ENCODE measurements around the gene PDZD2.

DNA sequence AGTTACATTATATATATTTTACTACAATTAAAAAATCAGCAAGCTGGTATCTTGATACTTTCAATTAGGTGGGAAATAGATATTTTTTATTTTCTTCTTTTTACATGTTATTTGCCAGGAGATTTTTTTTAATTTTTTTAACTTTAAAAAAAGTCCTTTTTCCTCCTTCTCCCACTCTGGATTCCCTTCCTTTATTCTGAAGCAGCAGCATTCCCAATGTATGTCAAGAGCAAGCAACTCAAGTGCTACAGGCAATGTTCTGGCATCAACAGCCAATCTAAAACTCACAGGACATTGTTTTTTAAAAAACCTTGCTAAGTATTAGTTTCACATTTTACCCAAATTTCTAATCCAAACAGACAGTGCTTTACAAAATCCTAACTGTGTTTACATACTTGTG is 493.8 kb downstream of the PDZD2 start:
- TF ChIP-seq, protein P1, sequence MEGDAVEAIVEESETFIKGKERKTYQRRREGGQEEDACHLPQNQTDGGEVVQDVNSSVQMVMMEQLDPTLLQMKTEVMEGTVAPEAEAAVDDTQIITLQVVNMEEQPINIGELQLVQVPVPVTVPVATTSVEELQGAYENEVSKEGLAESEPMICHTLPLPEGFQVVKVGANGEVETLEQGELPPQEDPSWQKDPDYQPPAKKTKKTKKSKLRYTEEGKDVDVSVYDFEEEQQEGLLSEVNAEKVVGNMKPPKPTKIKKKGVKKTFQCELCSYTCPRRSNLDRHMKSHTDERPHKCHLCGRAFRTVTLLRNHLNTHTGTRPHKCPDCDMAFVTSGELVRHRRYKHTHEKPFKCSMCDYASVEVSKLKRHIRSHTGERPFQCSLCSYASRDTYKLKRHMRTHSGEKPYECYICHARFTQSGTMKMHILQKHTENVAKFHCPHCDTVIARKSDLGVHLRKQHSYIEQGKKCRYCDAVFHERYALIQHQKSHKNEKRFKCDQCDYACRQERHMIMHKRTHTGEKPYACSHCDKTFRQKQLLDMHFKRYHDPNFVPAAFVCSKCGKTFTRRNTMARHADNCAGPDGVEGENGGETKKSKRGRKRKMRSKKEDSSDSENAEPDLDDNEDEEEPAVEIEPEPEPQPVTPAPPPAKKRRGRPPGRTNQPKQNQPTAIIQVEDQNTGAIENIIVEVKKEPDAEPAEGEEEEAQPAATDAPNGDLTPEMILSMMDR (IDR thresholded peaks at IDR 0.05; ENCODE audit: poor library complexity) = no peak
- TF ChIP-seq EZH2phosphoT487 (IDR thresholded peaks at IDR 0.05; ENCODE audit: low read depth, severe bottlenecking, unreplicated experiment) = no peak

Measured in hepatocyte (in vitro differentiated cells).